H1 (cell line): Measurements from ENCODE around the gene PLA2G2E. TPM values are rescaled to one million over a fixed set of nuclear protein-coding genes. Genes with fewer than 3 reads are reported as not detected.

Source experiments
- CHD7 ChIP-seq: fragments of 300-600 bp; sonication (generic); IDR thresholded peaks from 2 replicates; pipeline ENCODE4 v1.7.1; 2012; ENCODE audit warnings: low read length, moderate library complexity, mild to moderate bottlenecking, inconsistent platforms; ENCODE audit not compliant: insufficient replicate concordance
- FOSL1 ChIP-seq: IDR thresholded peaks from 2 replicates; pipeline ENCODE4 v1.6.1; 2011; ENCODE audit warnings: mild to moderate bottlenecking, low read depth, low read length, moderate library complexity; ENCODE audit not compliant: insufficient read depth
- POLR2AphosphoS5 ChIP-seq: IDR thresholded peaks from 2 replicates; pipeline ENCODE4 v1.6.1; 2011; ENCODE audit warnings: low read depth, low read length
- RNF2 ChIP-seq: fragments of 200-900, 300-1000 bp; sonication (generic); IDR thresholded peaks from 2 replicates; pipeline ENCODE4 v1.7.1; 2016; ENCODE audit warnings: borderline replicate concordance, low read depth, mild to moderate bottlenecking, antibody characterized with exemption, low read length; ENCODE audit not compliant: poor library complexity, severe bottlenecking; ENCODE audit errors: missing control alignments
- SP2 ChIP-seq: IDR thresholded peaks from 2 replicates; pipeline ENCODE4 v1.6.1; 2012; ENCODE audit warnings: mild to moderate bottlenecking, low read length, inconsistent platforms
- SP4 ChIP-seq: IDR thresholded peaks from 2 replicates; pipeline ENCODE4 v1.6.1; 2012; ENCODE audit warnings: low read length, inconsistent platforms
- TCF12 ChIP-seq: IDR thresholded peaks from 2 replicates; pipeline ENCODE4 v1.6.1; 2011; ENCODE audit warnings: low read depth, mild to moderate bottlenecking, low read length
- polyA plus RNA-seq, 7 experiments: library from polyadenylated mRNA; depleted of rRNA in 3 of 7; stranded (reverse) in 5 of 7; unstranded in 2 of 7; fragments of >200 nt in 5 of 7; fragments of 200-250 nt in 2 of 7; gene quantifications; 1 replicate in 5 of 7; 2 replicates in 1 of 7; 4 replicates in 1 of 7; pipeline versions ENCODE4 v1.2.1 to v1.2.3, GENCODE V29; 2011 to 2013; ENCODE audit warnings: missing spikeins in 2 of 7, mixed read lengths in 2 of 7
- total RNA-seq: library from RNA; stranded (reverse); fragmentation: NEBNext Ultra II Directional; extraction: Animal tissue kit (Norgen Biotek cat#: 25700); gene quantifications from 2 replicates; pipeline ENCODE4 v1.2.1, GENCODE V29; 2021

The PLA2G2E gene
- total and polyA plus RNA-seq, 2 of the 8 experiments (the other 6 are each of a cell fraction or from before 2014, with no cell fraction given) = not detected

DNA sequence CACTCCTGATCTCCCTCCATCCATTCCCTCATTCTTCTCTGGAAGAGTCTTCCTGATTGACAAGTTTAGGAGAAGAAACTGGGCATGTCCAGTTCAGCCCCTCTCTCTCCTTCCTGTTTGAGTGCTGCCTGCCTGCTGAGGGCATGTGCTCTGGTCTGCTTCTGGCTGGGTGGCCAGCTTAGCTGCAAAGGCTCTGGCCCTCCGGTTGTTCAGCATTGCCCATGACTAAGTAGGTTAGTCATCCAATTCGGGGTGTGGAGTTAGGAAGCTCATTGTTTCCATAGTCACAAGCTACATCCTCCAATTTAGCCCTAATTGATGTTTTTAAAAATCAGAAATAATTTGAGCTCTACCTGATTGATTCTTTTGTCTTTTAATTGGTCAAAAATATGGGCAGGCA is 25.6 kb upstream of the PLA2G2E start (continued):
- TF ChIP-seq CHD7 (no peak), SP2 (no peak), POLR2AphosphoS5 (no peak), FOSL1 (no peak), TCF12 (no peak), RNF2 (no peak), SP4 (no peak)
